ENCODE data around the gene KIF12.

DNA sequence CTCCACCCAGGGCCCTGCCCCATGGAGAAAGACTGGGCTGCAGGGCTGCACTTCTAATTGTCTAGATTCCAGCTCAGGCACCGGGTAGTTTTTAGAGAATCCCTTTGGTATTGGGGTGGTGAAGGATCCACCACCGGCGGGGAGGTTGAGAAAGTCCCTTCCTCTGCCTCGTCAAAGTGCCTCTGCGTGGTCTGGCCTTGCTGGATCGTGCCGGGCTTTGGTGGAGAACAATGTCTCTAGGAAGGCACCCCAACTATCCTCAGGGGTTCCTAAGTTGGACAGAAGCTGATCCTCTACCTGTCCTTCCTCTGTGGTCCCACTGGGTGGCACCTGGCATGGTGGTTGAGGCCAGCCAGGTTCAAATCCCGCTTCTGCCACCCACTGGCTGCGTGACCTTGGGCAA, 13.7 kb downstream of the KIF12 start:
- TF ChIP-seq CTCF (conservative IDR thresholded peaks at IDR 0.05; ENCODE audit: low read depth, low read length) = no peak
- no peak for TF ChIP-seq EZH2phosphoT487 (IDR thresholded peaks at IDR 0.05; ENCODE audit: borderline replicate concordance, low read length)

Data from PC-3 (cell line).